ENCODE data around the gene FHIT.

FHIT gene

GRCh38 chr3:59788133-59788532, 1463.1 kb downstream of the FHIT start:
- Histone ChIP-seq H3K36me3 (replicated peaks; ENCODE audit: low read depth, low read length) (no peaks in the 10 kb centered on the region), H3K9me3 (ENCODE audit: insufficient read depth, low read length) (no peaks in the 10 kb centered on the region), H2AFZ (ENCODE audit: low read depth, low read length) (no peak overlapping the region), H4K20me1 (ENCODE audit: insufficient read depth, low read length) (no peaks in the 10 kb centered on the region), H3K79me2 (ENCODE audit: low read length) (no peaks in the 10 kb centered on the region), H3K4me1 (ENCODE audit: low read length) (peaks cover 12% of the 10 kb centered on the region), H3K27me3 (ENCODE audit: low read depth, low read length) (no peaks in the 10 kb centered on the region), H3K27ac (ENCODE audit: low read length) (no peak overlapping the region), H3K4me3 (ENCODE audit: low read length) (no peak overlapping the region), H3K4me2 (ENCODE audit: low read length) (no peak overlapping the region), H3K9ac (ENCODE audit: low read length) (no peak overlapping the region)
- no peak for TF ChIP-seq EZH2phosphoT487 (IDR thresholded peaks at IDR 0.05; ENCODE audit: low read depth)
- TF ChIP-seq, protein P1, sequence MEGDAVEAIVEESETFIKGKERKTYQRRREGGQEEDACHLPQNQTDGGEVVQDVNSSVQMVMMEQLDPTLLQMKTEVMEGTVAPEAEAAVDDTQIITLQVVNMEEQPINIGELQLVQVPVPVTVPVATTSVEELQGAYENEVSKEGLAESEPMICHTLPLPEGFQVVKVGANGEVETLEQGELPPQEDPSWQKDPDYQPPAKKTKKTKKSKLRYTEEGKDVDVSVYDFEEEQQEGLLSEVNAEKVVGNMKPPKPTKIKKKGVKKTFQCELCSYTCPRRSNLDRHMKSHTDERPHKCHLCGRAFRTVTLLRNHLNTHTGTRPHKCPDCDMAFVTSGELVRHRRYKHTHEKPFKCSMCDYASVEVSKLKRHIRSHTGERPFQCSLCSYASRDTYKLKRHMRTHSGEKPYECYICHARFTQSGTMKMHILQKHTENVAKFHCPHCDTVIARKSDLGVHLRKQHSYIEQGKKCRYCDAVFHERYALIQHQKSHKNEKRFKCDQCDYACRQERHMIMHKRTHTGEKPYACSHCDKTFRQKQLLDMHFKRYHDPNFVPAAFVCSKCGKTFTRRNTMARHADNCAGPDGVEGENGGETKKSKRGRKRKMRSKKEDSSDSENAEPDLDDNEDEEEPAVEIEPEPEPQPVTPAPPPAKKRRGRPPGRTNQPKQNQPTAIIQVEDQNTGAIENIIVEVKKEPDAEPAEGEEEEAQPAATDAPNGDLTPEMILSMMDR (IDR thresholded peaks at IDR 0.05; ENCODE audit: low read depth, low read length): no peak

GRCh38 chr3:59786374-59786773, 1464.9 kb downstream of the FHIT start:
- Histone ChIP-seq H3K4me1 (ENCODE audit: low read length) (peaks cover 12% of the 10 kb centered on the region), H4K20me1 (ENCODE audit: insufficient read depth, low read length) (no peaks in the 10 kb centered on the region), H3K79me2 (ENCODE audit: low read length) (no peaks in the 10 kb centered on the region), H3K4me2 (ENCODE audit: low read length) (no peak overlapping the region), H3K4me3 (ENCODE audit: low read length) (no peak overlapping the region), H2AFZ (ENCODE audit: low read depth, low read length) (no peak overlapping the region), H3K9ac (ENCODE audit: low read length) (no peak overlapping the region), H3K27me3 (ENCODE audit: low read depth, low read length) (no peaks in the 10 kb centered on the region), H3K27ac (ENCODE audit: low read length) (no peak overlapping the region), H3K36me3 (replicated peaks; ENCODE audit: low read depth, low read length) (no peaks in the 10 kb centered on the region), H3K9me3 (ENCODE audit: insufficient read depth, low read length) (no peaks in the 10 kb centered on the region)
- no peak for TF ChIP-seq EZH2phosphoT487 (IDR thresholded peaks at IDR 0.05; ENCODE audit: low read depth)
- TF ChIP-seq, protein P1 (IDR thresholded peaks at IDR 0.05; ENCODE audit: low read depth, low read length): no peak

DNA sequence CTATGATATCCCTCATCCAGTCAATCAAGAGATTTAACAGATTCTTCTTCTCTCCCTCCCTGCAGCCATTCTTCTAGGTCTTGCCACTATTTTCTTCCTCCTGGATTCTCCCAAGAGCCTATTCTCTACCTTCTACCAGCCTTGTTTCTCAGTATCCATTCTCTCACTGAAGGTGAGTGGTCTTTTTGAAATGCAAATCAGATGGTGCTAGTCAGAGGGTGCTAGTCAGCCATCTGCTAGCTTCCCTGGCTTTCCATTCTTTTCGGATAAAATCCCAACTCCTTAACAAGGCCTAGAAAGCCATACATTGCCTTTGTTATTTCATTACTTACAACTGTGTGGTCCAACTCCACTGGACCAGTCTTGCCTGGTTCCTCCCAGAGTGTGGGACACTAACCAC, 1467.1 kb downstream of the FHIT start:
- no peak overlapping the region for H3K27ac ChIP-seq (ENCODE audit: low read length)
- no peaks in the 10 kb centered on the region for H3K79me2 ChIP-seq (ENCODE audit: low read length)
- no peaks in the 10 kb centered on the region for H4K20me1 ChIP-seq (ENCODE audit: insufficient read depth, low read length)
- no peak overlapping the region for H3K4me3 ChIP-seq (ENCODE audit: low read length)
- no peak overlapping the region for H2AFZ ChIP-seq (ENCODE audit: low read depth, low read length)
- no peak overlapping the region for H3K9ac ChIP-seq (ENCODE audit: low read length)
- H3K4me1 ChIP-seq (ENCODE audit: low read length): peaks cover 12% of the 10 kb centered on the region
- no peaks in the 10 kb centered on the region for H3K27me3 ChIP-seq (ENCODE audit: low read depth, low read length)
- H3K4me2 ChIP-seq (ENCODE audit: low read length): peak overlapping the region; percentile 32
- TF ChIP-seq EZH2phosphoT487 (IDR thresholded peaks at IDR 0.05; ENCODE audit: low read depth): no peak
- TF ChIP-seq, protein P1 (IDR thresholded peaks at IDR 0.05; ENCODE audit: low read depth, low read length): no peak
- H3K9me3 ChIP-seq (ENCODE audit: insufficient read depth, low read length): no peaks in the 10 kb centered on the region
- H3K36me3 ChIP-seq (replicated peaks; ENCODE audit: low read depth, low read length): no peaks in the 10 kb centered on the region

DNA sequence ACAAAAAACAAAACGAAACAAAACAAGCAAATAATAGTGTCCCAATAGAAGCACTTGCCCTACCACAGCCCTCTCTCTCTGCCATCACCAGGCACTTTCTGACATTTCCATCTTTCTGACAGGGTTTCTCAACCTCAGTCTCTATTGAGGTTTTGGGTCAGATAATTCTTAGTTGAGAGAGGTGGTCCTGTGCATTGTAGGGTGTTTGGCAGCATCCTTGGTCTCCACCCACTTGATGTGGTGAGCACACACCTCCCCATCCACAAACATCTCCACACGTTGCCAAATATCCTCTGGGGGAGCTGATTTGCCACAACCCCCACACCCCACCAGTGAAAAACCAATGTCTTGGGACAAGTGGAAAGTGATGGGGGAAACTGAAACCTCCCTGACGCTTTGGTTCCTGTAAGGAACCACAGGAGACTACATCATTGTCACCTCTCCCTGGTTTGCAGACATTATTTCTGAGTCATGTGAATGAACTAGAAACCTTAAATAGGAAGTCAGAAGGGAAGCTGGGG, 1467.7 kb downstream of the FHIT start:
- no peaks in the 10 kb centered on the region for H3K9me3 ChIP-seq (ENCODE audit: insufficient read depth, low read length)
- no peaks in the 10 kb centered on the region for H3K79me2 ChIP-seq (ENCODE audit: low read length)
- no peak overlapping the region for H2AFZ ChIP-seq (ENCODE audit: low read depth, low read length)
- H4K20me1 ChIP-seq (ENCODE audit: insufficient read depth, low read length): no peaks in the 10 kb centered on the region
- peak overlapping the region; percentile 32 for H3K4me2 ChIP-seq (ENCODE audit: low read length)
- no peak overlapping the region for H3K4me3 ChIP-seq (ENCODE audit: low read length)
- no peak overlapping the region for H3K27ac ChIP-seq (ENCODE audit: low read length)
- peaks cover 12% of the 10 kb centered on the region for H3K4me1 ChIP-seq (ENCODE audit: low read length)
- TF ChIP-seq, protein P1 (IDR thresholded peaks at IDR 0.05; ENCODE audit: low read depth, low read length): no peak
- TF ChIP-seq EZH2phosphoT487 (IDR thresholded peaks at IDR 0.05; ENCODE audit: low read depth): no peak
- H3K36me3 ChIP-seq (replicated peaks; ENCODE audit: low read depth, low read length): no peaks in the 10 kb centered on the region
- H3K27me3 ChIP-seq (ENCODE audit: low read depth, low read length): no peaks in the 10 kb centered on the region
- H3K9ac ChIP-seq (ENCODE audit: low read length): no peak overlapping the region
